Embryonic facial prominence (tissue), 1 donor: ENCODE measurements around the gene TBX4.

ENCODE experiments used
- DNase-seq: peaks from one replicate; pipeline ENCODE4 v3.0.0-alpha.2; 2016; ENCODE audit errors: extremely low spot score

Gene TBX4

DNA sequence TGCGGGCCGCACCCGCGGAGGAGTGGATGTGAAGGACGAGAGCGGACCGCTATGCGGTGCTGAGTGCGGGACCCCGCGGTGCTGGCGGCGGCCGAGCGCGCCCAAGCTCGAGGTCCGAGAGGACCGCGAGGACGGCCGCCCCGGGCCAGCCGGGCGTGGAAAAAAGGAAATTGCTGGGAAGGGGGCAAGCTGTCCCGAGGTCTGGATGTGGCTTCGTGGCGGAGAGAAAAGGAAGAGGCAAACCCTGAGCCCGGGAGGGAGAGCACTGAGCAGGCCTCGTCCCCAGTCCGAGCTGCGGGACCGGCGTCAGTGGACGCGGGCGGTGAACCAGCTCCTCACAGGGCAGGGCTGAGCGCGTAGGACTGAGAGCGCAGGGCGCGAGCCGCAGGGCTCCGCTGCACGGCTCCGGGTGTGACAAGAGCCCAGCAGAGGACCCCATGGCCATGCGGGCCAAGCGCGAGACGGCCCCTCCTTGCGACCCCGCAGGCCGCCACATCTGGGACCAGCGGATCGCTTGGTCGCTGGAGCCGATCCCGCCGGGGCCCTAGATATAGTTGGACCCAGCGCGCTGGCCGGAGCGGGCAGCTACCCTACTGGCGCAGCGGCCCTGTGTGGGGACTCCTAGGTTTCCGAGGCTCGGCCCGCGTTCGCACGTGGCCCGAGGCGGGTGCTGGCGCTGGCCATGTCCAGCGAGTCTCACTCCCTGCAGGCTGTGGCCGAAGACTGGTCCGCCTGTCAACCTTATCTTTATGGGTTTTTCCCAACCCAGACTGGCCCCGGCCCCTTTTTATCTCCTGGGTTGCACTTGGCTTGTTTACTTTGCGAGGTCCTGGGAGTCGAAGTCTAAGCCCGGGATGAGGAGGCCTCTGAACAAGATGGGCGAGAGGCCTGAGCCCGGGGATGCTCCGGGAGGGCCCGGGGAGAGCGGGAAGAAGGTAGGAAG lies 2.4 kb downstream of the TBX4 start:
- no peak for DNase-seq

GRCh38 chr17:61455324-61456060 lies 3.3 kb downstream of the TBX4 start:
- DNase-seq = no peak

- no peak for DNase-seq
Observed at GRCh38 chr17:61456061-61456681, 3.9 kb downstream of the TBX4 start.

GRCh38 chr17:61456688-61457225 lies 4.5 kb downstream of the TBX4 start:
- no peak for DNase-seq

GRCh38 chr17:61457226-61457983 lies 5.2 kb downstream of the TBX4 start:
- DNase-seq = no peak

GRCh38 chr17:61458000-61458399 lies 5.8 kb downstream of the TBX4 start:
- no peak for DNase-seq

DNA sequence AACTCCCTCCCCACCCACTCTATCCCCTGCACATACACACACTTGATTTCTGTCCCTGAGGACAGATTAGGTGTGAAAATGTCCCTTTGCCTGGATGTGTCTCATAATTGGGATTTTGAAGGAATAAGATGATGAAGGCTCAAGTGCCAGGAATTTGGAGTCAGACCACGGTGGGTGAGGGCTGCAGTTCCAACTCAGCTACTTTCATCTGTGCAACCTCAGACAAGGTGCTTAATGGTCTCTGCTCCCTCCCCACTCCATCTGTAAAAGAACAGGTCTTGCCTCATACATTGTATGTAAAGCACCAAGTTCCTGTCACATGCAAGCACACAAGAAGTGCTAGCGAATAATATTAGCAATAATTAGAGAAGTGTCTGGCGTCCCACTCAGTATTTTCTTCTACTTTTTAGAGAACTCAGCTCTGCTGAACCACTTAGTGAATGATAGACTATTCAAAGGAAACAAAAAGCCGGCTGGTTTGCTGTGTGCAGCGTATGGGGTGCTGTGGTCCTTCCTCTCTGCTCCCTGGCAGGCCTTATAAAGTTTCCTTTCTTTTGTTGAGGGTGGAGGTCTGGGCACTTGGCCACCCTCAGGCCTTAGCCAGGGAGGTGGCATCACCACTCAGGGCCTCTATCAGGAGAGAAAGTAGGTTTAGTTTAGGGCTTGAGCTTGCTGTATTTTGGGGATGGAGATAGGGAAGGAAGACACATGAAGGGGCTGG lies 6.4 kb downstream of the TBX4 start:
- no peak for DNase-seq

DNA sequence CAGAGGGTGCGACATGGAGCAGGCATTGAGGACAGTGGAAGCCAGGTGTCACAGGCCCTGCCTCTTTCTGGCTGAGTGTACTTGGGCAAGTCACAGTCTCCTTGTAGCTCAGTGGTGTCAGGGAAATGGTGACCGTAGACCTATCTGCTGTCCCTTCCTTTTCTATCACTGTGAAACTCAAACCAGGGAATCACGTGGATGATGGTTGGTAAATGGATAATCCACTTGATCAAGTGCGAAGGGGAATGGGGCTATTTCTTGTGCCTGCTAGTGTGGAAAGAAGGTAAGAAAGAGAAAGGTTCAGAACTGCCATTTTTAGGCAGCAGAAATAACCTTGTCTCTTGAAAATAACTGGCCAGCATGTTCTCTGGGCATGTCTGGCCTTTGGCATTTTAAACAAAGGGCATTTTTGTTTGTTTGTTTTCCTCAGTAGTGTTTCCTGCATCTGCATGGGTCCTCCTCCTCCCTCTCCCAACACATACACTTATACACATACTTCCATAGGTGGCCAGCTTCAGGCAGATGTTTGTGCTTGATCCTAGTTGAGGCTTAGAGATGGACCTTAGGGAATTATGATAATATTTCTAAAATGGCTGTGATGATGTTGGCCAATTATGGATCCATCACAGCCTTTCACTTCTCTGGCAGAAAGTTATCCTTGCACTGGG lies 7.1 kb downstream of the TBX4 start:
- DNase-seq = no peak

- no peak for DNase-seq
Observed at GRCh38 chr17:61459939-61460718, 7.9 kb downstream of the TBX4 start.

DNA sequence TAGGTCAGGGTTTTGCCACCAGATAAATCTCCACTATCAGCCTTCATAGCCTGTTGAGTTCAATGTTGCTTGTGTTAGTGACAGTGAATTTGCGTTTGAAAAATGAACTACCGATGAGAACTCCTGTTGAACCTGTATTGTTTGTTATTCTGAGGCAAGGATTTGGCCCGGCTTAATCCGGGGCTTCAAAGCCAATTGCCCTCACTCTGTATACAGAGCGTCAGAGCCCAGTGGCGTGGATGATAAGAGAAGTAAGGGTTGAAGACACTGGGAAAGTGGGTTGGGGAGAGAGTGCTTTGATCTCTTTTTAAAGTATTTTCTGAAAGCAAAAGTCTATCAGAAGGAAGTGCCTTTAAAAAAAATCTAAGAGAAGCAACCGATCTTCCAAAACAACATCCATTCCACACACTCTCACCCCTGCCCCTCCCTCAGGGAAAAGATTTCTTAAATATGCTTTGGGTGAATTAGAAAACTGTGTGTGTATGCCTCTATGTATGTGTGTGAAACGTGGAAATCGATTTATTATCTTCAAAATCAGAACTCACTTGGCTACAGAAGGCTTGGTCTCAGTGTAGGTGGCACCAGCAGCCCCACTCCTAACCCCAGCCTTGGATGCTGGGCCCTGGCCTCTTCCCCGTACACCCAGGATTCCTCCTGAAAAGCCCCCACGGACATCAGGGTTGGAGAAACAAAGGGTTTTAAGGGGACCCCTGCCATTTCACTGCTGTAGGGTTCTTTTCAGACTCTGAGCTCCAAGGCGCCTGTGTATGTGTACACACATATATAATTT lies 8.8 kb downstream of the TBX4 start:
- DNase-seq = no peak

DNA sequence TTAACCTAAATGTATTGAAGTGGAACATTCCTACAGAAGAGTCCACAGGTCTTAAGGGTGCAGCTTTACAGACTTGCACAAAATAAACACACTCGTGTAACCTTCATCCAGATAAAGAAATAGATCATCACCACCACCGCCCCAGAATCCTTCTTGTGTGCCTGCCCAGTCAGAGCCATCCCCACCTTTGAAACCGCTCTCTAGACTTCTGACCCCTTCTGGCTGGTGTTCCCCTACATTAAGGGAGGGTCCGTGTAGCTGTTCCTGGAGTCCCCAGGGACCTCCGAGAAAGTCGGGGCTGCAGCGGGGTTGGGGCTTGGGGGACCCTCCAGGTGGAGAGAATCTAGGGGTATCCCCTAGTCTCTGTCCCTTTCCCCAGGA lies 9.4 kb downstream of the TBX4 start:
- no peak for DNase-seq

DNA sequence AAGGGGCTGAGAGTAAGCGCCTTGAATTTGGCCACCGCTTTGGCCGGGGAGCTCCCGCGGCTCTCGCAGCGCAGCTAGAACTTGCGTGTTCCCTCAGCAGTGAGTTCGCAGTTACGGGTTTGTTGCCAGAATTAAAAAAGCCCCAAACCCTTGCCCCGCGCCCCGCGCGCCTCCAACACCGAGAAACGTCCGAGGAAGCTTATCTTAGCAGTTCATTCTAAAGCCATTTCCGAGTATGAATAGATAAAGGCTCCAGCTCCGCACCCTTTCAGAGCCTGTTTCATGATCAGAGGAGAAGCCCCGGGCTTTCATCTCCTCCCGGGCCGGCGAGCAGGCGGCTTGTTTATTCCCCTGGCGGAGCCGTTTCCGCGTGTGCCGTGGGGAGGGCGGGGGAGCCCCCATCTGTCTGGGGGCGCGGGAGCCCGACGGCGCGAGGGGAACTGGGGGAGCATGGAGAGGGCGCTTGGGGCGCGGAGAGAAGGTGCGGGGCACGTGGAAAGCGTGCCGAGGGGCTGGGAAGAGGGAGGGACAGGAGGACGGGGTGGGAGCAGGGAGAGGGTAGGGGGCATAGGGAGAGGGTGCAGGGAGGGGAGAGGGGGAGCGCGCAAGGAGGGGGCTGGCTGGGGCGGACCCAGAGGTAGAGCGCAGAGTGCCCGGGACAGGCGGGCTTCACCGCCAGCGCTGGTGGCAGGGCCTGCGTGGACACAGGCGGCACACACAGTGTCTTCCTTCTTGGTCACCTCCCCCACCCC lies 9.9 kb downstream of the TBX4 start:
- DNase-seq = no peak

DNA sequence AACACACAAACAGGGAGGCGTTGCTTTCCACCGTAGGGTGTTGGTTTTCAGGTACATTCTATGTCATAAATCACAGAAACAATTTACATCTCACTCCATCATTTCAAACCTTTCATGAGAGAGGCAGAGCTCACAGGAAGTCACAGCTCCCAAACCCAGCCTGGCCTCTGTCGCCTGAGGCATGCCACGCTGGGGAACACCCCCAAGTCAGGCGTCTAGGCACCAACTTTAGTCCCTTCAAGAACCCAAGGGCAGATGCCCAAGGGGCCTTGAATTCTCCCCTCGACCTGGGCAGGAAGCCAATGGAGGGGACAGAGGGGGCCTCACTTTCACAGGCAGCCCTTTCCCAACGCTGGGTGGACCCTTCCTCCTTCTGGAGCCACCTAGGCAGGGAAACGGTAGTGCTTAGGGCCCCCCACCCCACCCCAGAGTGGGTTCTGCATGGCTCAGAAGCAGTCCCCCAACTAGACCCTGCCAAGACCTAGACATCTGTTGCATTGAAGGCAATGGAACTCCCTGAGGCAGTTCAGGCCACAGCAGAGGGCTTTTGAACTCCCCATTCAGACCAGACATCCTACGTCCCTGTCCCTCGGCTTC lies 10.6 kb downstream of the TBX4 start:
- DNase-seq = no peak

DNA sequence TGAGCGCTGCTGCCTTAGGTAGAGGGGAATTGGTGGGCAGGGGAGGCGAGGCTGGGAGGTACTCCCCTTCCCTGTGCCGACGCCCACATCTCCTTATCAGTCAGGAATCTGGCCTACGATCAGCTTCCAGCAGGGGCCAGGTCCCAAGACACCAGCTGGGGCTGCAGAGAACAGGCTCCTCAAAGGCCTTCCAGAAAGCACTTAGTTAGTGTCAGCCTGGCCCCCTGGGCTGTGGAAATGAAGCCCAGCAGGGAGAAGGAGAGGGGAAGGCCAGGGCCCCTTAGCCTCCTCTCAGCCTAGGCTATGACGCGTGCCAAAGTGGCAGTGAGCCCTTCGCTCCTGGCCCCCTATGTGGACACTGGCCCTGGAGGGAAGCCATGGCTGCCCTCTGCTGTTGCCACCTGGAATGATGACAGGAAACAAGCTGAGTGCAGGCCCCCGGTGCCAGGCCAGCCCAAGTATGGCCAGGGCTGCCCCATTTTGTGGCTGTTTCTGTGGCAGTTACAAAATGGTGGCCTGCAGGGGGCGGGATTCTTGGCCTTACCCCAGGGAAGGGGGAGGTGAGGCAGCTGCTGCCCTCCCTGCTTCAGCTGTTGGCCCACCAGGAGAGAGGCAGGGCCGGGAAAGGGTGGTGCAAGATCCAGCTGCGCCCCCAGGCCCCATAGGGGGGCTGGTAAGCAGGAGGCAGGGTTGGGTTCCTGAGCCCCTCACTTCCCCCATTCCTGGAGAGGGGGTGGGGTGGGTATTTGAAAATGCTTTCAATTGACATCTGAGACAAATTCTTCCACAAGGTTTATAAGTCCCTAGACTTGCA lies 11.3 kb downstream of the TBX4 start:
- no peak for DNase-seq

GRCh38 chr17:61464130-61464842 lies 12.1 kb downstream of the TBX4 start:
- no peak for DNase-seq

GRCh38 chr17:61464843-61465180 lies 12.6 kb downstream of the TBX4 start:
- no peak for DNase-seq
